Neuronal stem cell (in vitro differentiated cells): Measurements from ENCODE around the gene NAP1L4.

Source experiments
- DNase-seq: peaks from one replicate; pipeline ENCODE4 v3.0.0-alpha.2; 2013; ENCODE audit warnings: low spot score
- H2AFZ ChIP-seq: one replicate; pipeline ENCODE4 v1.6.1; 2013; ENCODE audit warnings: mild to moderate bottlenecking, low read length, inconsistent platforms
- H2AK5ac ChIP-seq: 2 replicates; pipeline ENCODE4 v1.6.1; 2013; ENCODE audit warnings: low read depth, mild to moderate bottlenecking, inconsistent platforms, low read length, moderate library complexity, mixed read lengths
- H2BK120ac ChIP-seq: 2 replicates; pipeline ENCODE4 v1.6.1; 2013; ENCODE audit warnings: low read depth, mild to moderate bottlenecking, inconsistent platforms, low read length, moderate library complexity, mixed read lengths
- H2BK12ac ChIP-seq: one replicate; pipeline ENCODE4 v1.6.1; 2013; ENCODE audit warnings: low read length, inconsistent platforms
- H2BK15ac ChIP-seq: 2 replicates; pipeline ENCODE4 v1.6.1; 2013; ENCODE audit warnings: mild to moderate bottlenecking, low read length, inconsistent platforms, mixed read lengths
- H2BK5ac ChIP-seq: one replicate; pipeline ENCODE4 v1.6.1; 2013; ENCODE audit warnings: inconsistent platforms, mild to moderate bottlenecking, low read length, moderate library complexity
- H3K14ac ChIP-seq: one replicate; pipeline ENCODE4 v1.6.1; 2013; ENCODE audit warnings: low read length, inconsistent platforms
- H3K18ac ChIP-seq: 2 replicates; pipeline ENCODE4 v1.6.1; 2013; ENCODE audit warnings: low read length, inconsistent platforms
- H3K23ac ChIP-seq: 2 replicates; pipeline ENCODE4 v1.6.1; 2013; ENCODE audit warnings: low read depth, mild to moderate bottlenecking, mixed read lengths, low read length, inconsistent platforms; ENCODE audit not compliant: poor library complexity
- H3K27ac ChIP-seq: replicated peaks from 3 replicates; pipeline ENCODE4 v1.5.1; 2013; ENCODE audit warnings: low read length, inconsistent platforms
- H3K27me3 ChIP-seq, 3 experiments: 2 replicates each; pipeline ENCODE4 v1.6.1; 2013; ENCODE audit warnings: low read length in 3 of 3, mild to moderate bottlenecking in 2 of 3, inconsistent platforms in 1 of 3, low read depth in 1 of 3, mixed read lengths in 1 of 3, moderate library complexity in 1 of 3; ENCODE audit not compliant: control insufficient read depth in 3 of 3, insufficient read depth in 3 of 3
- H3K36me3 ChIP-seq, 2 donors: replicated peaks in 1 of 2; 2 replicates each; pipeline ENCODE4 v1.6.1; 2013; ENCODE audit warnings: low read length in 2 of 2; ENCODE audit not compliant: control insufficient read depth in 2 of 2, insufficient read depth in 2 of 2
- H3K4ac ChIP-seq: 2 replicates; pipeline ENCODE4 v1.6.1; 2013; ENCODE audit warnings: inconsistent platforms, mild to moderate bottlenecking, low read length, moderate library complexity
- H3K4me1 ChIP-seq, 2 donors: 1 replicate in 1 of 2; 2 replicates in 1 of 2; pipeline ENCODE4 v1.6.1; 2013; ENCODE audit warnings: low read length in 2 of 2, low read depth in 1 of 2; ENCODE audit not compliant: control insufficient read depth in 2 of 2, insufficient read depth in 1 of 2
- H3K4me2 ChIP-seq: one replicate; pipeline ENCODE4 v1.6.1; 2013; ENCODE audit warnings: mild to moderate bottlenecking, low read length, inconsistent platforms; ENCODE audit not compliant: insufficient read depth, poor library complexity, severe bottlenecking
- H3K4me3 ChIP-seq, 2 donors: 2 replicates each; pipeline ENCODE4 v1.5.1; 2013; ENCODE audit warnings: low read length in 2 of 2, mild to moderate bottlenecking in 2 of 2, inconsistent platforms in 1 of 2, moderate library complexity in 1 of 2
- H3K79me1 ChIP-seq: one replicate; pipeline ENCODE4 v1.6.1; 2013; ENCODE audit warnings: low read depth, mild to moderate bottlenecking, inconsistent platforms, low read length, moderate library complexity
- H3K9ac ChIP-seq: one replicate; pipeline ENCODE4 v1.6.1; 2013; ENCODE audit warnings: mild to moderate bottlenecking, low read depth, low read length, inconsistent platforms; ENCODE audit not compliant: poor library complexity
- H3K9me3 ChIP-seq, 2 donors: replicated peaks in 1 of 2; 2 replicates each; pipeline versions ENCODE3 to v1.6.1; 2013; ENCODE audit warnings: low read length in 2 of 2, mild to moderate bottlenecking in 2 of 2, inconsistent platforms in 1 of 2, low read depth in 1 of 2, mixed read lengths in 1 of 2, moderate library complexity in 1 of 2; ENCODE audit not compliant: control insufficient read depth in 2 of 2, insufficient read depth in 1 of 2
- H4K8ac ChIP-seq: one replicate; pipeline ENCODE4 v1.6.1; 2013; ENCODE audit warnings: low read depth, mild to moderate bottlenecking, inconsistent platforms, low read length, moderate library complexity
- H4K91ac ChIP-seq: one replicate; pipeline ENCODE4 v1.6.1; 2013; ENCODE audit warnings: low read length, low read depth, mild to moderate bottlenecking, inconsistent platforms; ENCODE audit not compliant: poor library complexity
- WGBS, 2 donors: extraction: QIAGEN DNeasy Blood & Tissue Kit; methylation state at CpG; one replicate each; pipeline ENCODE4 v1.1.7; 2013; ENCODE audit warnings: missing lambda C conversion rate in 2 of 2, mixed read lengths in 1 of 2; ENCODE audit not compliant: insufficient read length in 2 of 2, insufficient replicate concordance in 1 of 2; ENCODE audit errors: extremely low coverage in 2 of 2; 5-methylcytosine and 5-hydroxymethylcytosine counted together

Gene NAP1L4

DNA sequence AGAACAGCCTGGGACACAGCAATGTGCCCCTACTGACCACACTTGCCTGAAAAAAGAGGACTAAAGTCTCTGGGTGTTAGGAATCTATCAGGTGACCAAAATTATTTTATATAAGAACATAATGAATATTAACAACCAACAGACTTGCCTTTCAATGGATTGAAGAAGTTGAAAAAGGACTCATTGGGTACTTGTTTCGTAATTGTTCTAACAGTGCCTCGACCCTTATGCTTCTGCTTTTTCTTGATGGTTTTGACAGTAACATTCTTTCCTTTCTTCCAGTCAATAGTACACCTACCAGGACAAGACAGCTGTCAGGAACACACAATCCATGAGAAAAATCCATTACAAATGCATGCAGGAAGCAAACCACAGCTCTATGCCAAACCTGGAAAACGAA, 33.9 kb downstream of the NAP1L4 start:
- peaks cover 8% of the 10 kb centered on the region for H3K79me1 ChIP-seq
- peaks cover 0 to 4% of the 10 kb centered on the region in 2 donors for H3K4me1 ChIP-seq
- H4K8ac ChIP-seq: no peak overlapping the region
- no CpG with 5 or more reads among the region's 3 CpGs for WGBS, 2 donors
- no peaks in the 10 kb centered on the region for H3K9me3 ChIP-seq
- no peaks in the 10 kb centered on the region for H3K27me3 ChIP-seq
- no peak overlapping the region for H3K4ac ChIP-seq
- H2BK5ac ChIP-seq: no peak overlapping the region
- no peak overlapping the region for H3K4me3 ChIP-seq
- no peak overlapping the region for H3K18ac ChIP-seq
- no peak overlapping the region for H3K27ac ChIP-seq
- H3K9ac ChIP-seq: no peak overlapping the region
- H3K4me2 ChIP-seq: no peak overlapping the region
- no peak overlapping the region for H2AK5ac ChIP-seq
- no peak overlapping the region for H2BK12ac ChIP-seq
- H3K36me3 ChIP-seq: peaks cover 48 to 99% of the 10 kb centered on the region in 2 donors
- no peak overlapping the region for H4K91ac ChIP-seq
- no peak overlapping the region for H3K14ac ChIP-seq
- DNase-seq: no peak
- H2BK120ac ChIP-seq: no peak overlapping the region
- H3K23ac ChIP-seq: no peak overlapping the region
- no peak overlapping the region for H2AFZ ChIP-seq
- H2BK15ac ChIP-seq: no peak overlapping the region

DNA sequence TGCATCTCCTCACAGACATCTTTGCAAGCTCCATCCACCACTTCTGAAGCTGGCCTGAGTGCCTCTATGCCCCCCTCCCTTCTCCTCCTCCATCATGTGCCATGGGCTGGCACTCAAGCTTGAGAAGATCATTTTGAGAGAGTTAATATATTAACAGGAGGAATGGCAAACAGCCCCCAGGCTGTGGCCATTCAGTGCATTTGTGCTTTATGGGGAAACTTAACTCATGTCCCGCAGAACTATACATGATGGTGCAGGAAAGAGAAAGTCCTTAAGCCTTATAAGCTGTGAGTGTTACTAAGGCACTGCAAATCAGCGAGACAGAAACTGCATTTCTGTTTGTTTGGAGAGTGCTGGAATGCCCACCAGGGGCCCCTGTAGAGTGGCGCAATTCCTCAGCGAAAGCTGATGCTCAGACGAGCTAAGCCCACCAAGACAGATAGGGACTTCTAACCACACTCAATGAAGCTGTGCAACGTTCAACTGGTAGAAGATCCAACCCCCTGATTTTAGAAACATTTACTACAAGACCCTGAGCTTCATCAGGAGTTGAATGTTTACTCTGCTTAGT, 36.1 kb downstream of the NAP1L4 start:
- no peak overlapping the region for H3K18ac ChIP-seq
- no peak overlapping the region for H2BK15ac ChIP-seq
- peaks cover 6% of the 10 kb centered on the region for H3K79me1 ChIP-seq
- no peak overlapping the region for H3K14ac ChIP-seq
- no peak overlapping the region for H3K23ac ChIP-seq
- H3K36me3 ChIP-seq: peaks cover 61 to 100% of the 10 kb centered on the region in 2 donors
- H3K9me3 ChIP-seq: no peaks in the 10 kb centered on the region
- H2BK12ac ChIP-seq: no peak overlapping the region
- no peak overlapping the region for H2BK5ac ChIP-seq
- no peak overlapping the region for H3K4me3 ChIP-seq
- no CpG with 5 or more reads among the region's 6 CpGs for WGBS, 2 donors
- H3K4me1 ChIP-seq: peaks cover 0 to 4% of the 10 kb centered on the region in 2 donors
- H2AK5ac ChIP-seq: no peak overlapping the region
- H3K4ac ChIP-seq: no peak overlapping the region
- H3K27ac ChIP-seq: no peak overlapping the region
- no peak overlapping the region for H2AFZ ChIP-seq
- no peak overlapping the region for H3K4me2 ChIP-seq
- no peak overlapping the region for H2BK120ac ChIP-seq
- peaks cover 0 to 2% (median 0%) of the 10 kb centered on the region in 3 experiments for H3K27me3 ChIP-seq
- no peak overlapping the region for H3K9ac ChIP-seq
- no peak overlapping the region for H4K91ac ChIP-seq
- no peak overlapping the region for H4K8ac ChIP-seq
- DNase-seq: no peak

DNA sequence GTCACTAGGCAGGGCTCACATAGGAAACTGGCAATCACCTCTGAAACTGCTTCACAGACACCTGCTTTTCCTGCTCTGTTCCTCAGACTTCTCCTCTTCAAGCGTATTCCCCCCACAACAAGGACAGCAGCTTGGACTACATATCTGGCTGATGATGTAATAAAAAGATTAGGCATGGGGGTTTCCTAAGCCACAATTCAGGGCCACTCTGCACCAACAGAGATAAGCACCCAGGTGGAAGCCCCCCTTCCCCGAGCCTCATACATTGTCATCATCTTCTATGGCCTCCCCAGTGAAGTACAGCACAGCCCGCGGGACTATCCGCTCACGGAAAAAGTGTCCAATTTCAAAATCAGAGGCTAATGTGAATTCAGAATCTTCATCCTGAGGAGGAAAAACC, 37.9 kb downstream of the NAP1L4 start:
- no peak overlapping the region for H4K8ac ChIP-seq
- H3K23ac ChIP-seq: no peak overlapping the region
- no peak for DNase-seq
- H2BK12ac ChIP-seq: no peak overlapping the region
- H4K91ac ChIP-seq: no peak overlapping the region
- no peak overlapping the region for H2AK5ac ChIP-seq
- H3K79me1 ChIP-seq: peaks cover 3% of the 10 kb centered on the region
- H3K4me1 ChIP-seq: peaks cover 0 to 4% of the 10 kb centered on the region in 2 donors
- no peak overlapping the region for H2BK5ac ChIP-seq
- H3K4ac ChIP-seq: no peak overlapping the region
- H3K4me3 ChIP-seq: no peak overlapping the region
- H3K14ac ChIP-seq: no peak overlapping the region
- no peak overlapping the region for H2BK15ac ChIP-seq
- no peaks in the 10 kb centered on the region for H3K9me3 ChIP-seq
- peaks cover 60 to 100% of the 10 kb centered on the region in 2 donors for H3K36me3 ChIP-seq
- no peak overlapping the region for H3K9ac ChIP-seq
- H3K4me2 ChIP-seq: no peak overlapping the region
- H2BK120ac ChIP-seq: no peak overlapping the region
- no peak overlapping the region for H3K27ac ChIP-seq
- no peak overlapping the region for H2AFZ ChIP-seq
- no peak overlapping the region for H3K18ac ChIP-seq
- H3K27me3 ChIP-seq: peaks cover 0 to 2% (median 0%) of the 10 kb centered on the region in 3 experiments
- WGBS, 2 donors: no CpG with 5 or more reads among the region's 6 CpGs

DNA sequence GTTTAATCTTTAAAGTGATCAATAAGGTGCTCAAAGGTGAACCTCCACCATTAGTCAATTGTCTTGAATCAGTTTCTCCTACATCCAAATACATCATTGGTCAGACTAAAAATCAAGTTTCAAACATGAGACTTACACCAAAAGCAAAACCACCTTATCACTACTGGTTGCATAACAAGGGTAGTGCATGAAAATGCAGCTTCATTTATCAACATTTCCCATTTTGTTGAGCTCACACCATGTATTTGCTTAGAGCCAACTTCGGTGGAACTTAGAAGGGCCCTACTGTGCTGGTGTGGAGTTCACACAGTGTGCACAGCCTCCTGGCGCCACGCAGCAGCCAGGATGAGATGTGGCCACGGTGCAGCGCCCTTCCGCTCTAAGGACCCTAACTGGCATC, 39.8 kb downstream of the NAP1L4 start:
- peaks cover 51 to 100% of the 10 kb centered on the region in 2 donors for H3K36me3 ChIP-seq
- H3K14ac ChIP-seq: no peak overlapping the region
- no peak overlapping the region for H2AFZ ChIP-seq
- no peak overlapping the region for H2BK15ac ChIP-seq
- H2AK5ac ChIP-seq: no peak overlapping the region
- no peak overlapping the region for H2BK5ac ChIP-seq
- peaks cover 0 to 2% (median 0%) of the 10 kb centered on the region in 3 experiments for H3K27me3 ChIP-seq
- H3K27ac ChIP-seq: no peak overlapping the region
- H3K4ac ChIP-seq: no peak overlapping the region
- no peaks in the 10 kb centered on the region for H3K9me3 ChIP-seq
- no peak overlapping the region for H3K18ac ChIP-seq
- no peak for DNase-seq
- H2BK120ac ChIP-seq: no peak overlapping the region
- no peak overlapping the region for H2BK12ac ChIP-seq
- WGBS, 2 donors: no CpG with 5 or more reads among the region's 6 CpGs
- no peak overlapping the region for H3K4me2 ChIP-seq
- H3K79me1 ChIP-seq: no peaks in the 10 kb centered on the region
- no peak overlapping the region for H4K8ac ChIP-seq
- no peak overlapping the region for H4K91ac ChIP-seq
- H3K23ac ChIP-seq: no peak overlapping the region
- peaks cover 0 to 4% of the 10 kb centered on the region in 2 donors for H3K4me1 ChIP-seq
- no peak overlapping the region for H3K4me3 ChIP-seq
- no peak overlapping the region for H3K9ac ChIP-seq
